Natural killer cell (primary cell): Measurements from ENCODE around the gene CYP4F12. TPM values are rescaled to one million over a fixed set of nuclear protein-coding genes. Genes with fewer than 3 reads are reported as not detected.
"Not testable (repeated sequence)": the region's sequence is repeated elsewhere in the genome, so short reads cannot be mapped to it uniquely, and the experiment has no call there.

Experiments used
- ATAC-seq, 3 donors: fragments of 150-1000 bp in 2 of 3; fragments of 200-7000 bp in 1 of 3; cut with Tn5 transposase; 1 replicate in 1 of 3; 2 replicates in 2 of 3; pipeline ENCODE4 v1.10.0; 2021; ENCODE audit warnings: mild to moderate bottlenecking in 2 of 3, moderate library complexity in 2 of 3
- DNase-seq, 2 donors: peaks; one replicate each; pipeline versions ENCODE4 v3.0.0 to v3.0.0-alpha.2; 2013 to 2021; ENCODE audit warnings: mixed read lengths in 1 of 2
- H3K27ac ChIP-seq: one replicate; pipeline ENCODE4 v1.5.1; 2013; ENCODE audit warnings: mild to moderate bottlenecking, low read length
- H3K27me3 ChIP-seq: one replicate; pipeline ENCODE4 v1.6.1; 2013; ENCODE audit warnings: low read length; ENCODE audit not compliant: control insufficient read depth, insufficient read depth
- H3K36me3 ChIP-seq: one replicate; pipeline ENCODE4 v1.6.1; 2013; ENCODE audit warnings: low read length; ENCODE audit not compliant: control insufficient read depth, insufficient read depth
- H3K4me1 ChIP-seq: one replicate; pipeline ENCODE4 v1.6.1; 2013; ENCODE audit warnings: low read length; ENCODE audit not compliant: control insufficient read depth, insufficient read depth
- H3K4me3 ChIP-seq: one replicate; pipeline ENCODE4 v1.5.1; 2013; ENCODE audit warnings: low read length
- H3K9me3 ChIP-seq: one replicate; pipeline ENCODE4 v1.6.1; 2013; ENCODE audit warnings: low read length; ENCODE audit not compliant: control insufficient read depth, insufficient read depth
- H3K27ac Mint-ChIP-seq, 2 donors: one replicate each; pipeline ENCODE4 v1.8.0; 2022; ENCODE audit warnings: mild to moderate bottlenecking in 2 of 2, mixed read lengths in 2 of 2, moderate library complexity in 1 of 2
- H3K27me3 Mint-ChIP-seq, 2 donors: one replicate each; pipeline ENCODE4 v1.8.0; 2022; ENCODE audit warnings: low read depth in 2 of 2, mixed read lengths in 2 of 2
- H3K36me3 Mint-ChIP-seq: one replicate; pipeline ENCODE4 v1.8.0; 2022; ENCODE audit warnings: mixed read lengths
- H3K4me1 Mint-ChIP-seq, 2 donors: one replicate each; pipeline ENCODE4 v1.8.0; 2022; ENCODE audit warnings: mixed read lengths in 2 of 2
- H3K4me3 Mint-ChIP-seq: one replicate; pipeline ENCODE4 v1.8.0; 2022; ENCODE audit warnings: mild to moderate bottlenecking, moderate library complexity, mixed read lengths
- H3K9me3 Mint-ChIP-seq, 2 donors: one replicate each; pipeline ENCODE4 v1.8.0; 2022; ENCODE audit warnings: mixed read lengths in 2 of 2
- WGBS: methylation state at CpG from one replicate; pipeline ENCODE4 v1.1.7; 2013; ENCODE audit warnings: missing lambda C conversion rate; ENCODE audit not compliant: insufficient coverage; 5-methylcytosine and 5-hydroxymethylcytosine counted together
- intact Hi-C: fragments of 100-400 bp; cut with micrococcal nuclease; formaldehyde crosslinking; loops from one replicate; pipeline ENCODE4 v1.14.2; 2022
- total RNA-seq, 4 donors: library from RNA; stranded (reverse); fragments of 120-200 nt in 1 of 4; gene quantifications; one replicate each; pipeline versions ENCODE4 v1.2.3 to v1.2.4, GENCODE V29; 2013 to 2022
- TF ChIP-seq, protein P1 (sequence below): fragments of 200-600 bp; IDR thresholded peaks from one replicate; pipeline ENCODE4 v1.8.0; 2022; ENCODE audit warnings: antibody characterized with exemption

Gene CYP4F12
- total RNA-seq, 3 donors from 2014 or later (not counting 1 experiment from before 2014, with no cell fraction given): 0.43 to 3.9 TPM; not detected in 1

DNA sequence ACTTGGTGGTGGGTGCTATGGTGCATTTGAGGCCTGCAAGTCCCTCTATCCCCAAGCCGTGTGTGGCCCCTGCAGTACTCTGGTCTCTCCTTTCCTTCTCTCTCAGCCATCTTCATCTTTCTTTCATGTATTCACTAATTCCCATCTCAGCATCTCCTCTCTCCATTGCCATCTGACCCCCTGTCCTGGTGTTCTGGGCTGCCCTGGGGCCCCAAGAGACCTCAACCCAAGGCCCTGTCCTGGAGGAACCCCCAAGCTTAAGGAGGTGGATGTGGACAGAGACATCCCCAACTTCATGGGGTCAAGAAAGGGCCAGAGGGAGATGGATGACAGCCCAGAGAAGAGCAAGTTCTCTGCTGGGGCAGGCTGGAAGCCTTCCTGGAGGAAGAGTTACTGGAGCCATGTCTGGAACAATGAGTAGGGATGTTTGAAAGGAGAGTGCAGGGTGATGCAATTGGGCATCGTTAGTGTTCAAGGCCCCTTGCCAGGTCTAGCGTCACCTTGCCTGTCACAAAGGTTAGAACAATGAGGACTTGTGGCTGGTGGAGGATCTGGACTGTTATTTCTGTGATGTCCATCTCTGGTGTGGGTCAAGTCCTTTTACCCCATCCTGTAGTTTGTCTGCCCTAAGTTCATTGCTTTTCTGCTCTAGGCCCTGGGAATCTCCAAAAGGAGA, 28.7 kb upstream of the CYP4F12 start:
- no peak overlapping the region for H3K4me3 ChIP-seq
- no peaks in the 10 kb centered on the region for H3K36me3 ChIP-seq
- WGBS: 88% methylated on average over 3 of the region's 3 CpGs
- Mint-ChIP-seq H3K4me1 (no peaks in the 10 kb centered on the region), H3K4me3 (no peak overlapping the region), H3K27me3 (peaks cover 2 to 6% of the 10 kb centered on the region in 2 donors), H3K27ac (no peak overlapping the region), H3K9me3 (no peaks in the 10 kb centered on the region), H3K36me3 (no peaks in the 10 kb centered on the region)
- H3K27me3 ChIP-seq: no peaks in the 10 kb centered on the region
- no peaks in the 10 kb centered on the region for H3K9me3 ChIP-seq
- intact Hi-C loops: no loop called here
- no peak for DNase-seq
- H3K4me1 ChIP-seq: peaks cover 13% of the 10 kb centered on the region
- no peak overlapping the region for H3K27ac ChIP-seq
- TF ChIP-seq, protein P1, sequence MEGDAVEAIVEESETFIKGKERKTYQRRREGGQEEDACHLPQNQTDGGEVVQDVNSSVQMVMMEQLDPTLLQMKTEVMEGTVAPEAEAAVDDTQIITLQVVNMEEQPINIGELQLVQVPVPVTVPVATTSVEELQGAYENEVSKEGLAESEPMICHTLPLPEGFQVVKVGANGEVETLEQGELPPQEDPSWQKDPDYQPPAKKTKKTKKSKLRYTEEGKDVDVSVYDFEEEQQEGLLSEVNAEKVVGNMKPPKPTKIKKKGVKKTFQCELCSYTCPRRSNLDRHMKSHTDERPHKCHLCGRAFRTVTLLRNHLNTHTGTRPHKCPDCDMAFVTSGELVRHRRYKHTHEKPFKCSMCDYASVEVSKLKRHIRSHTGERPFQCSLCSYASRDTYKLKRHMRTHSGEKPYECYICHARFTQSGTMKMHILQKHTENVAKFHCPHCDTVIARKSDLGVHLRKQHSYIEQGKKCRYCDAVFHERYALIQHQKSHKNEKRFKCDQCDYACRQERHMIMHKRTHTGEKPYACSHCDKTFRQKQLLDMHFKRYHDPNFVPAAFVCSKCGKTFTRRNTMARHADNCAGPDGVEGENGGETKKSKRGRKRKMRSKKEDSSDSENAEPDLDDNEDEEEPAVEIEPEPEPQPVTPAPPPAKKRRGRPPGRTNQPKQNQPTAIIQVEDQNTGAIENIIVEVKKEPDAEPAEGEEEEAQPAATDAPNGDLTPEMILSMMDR: no peak
- ATAC-seq: no peak

DNA sequence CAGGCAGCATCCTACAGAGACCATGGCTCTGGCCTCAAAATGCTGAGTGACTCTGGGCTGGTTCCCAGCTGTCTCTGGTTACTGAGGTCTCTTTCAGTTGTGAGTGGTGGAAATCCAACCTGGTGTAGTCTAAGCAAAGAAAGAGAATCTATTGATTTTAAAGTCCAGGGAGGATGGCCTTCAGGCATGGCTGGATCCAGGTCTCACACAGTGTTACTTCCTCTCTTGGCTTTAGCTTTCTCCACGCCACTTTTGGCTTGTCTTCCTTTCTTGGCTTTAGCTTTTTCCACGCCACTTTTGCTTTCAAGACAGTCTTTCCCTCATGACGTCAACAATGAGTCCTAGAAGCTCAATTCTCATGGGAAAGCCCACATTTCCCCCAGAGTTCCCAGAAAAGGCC, 28.1 kb upstream of the CYP4F12 start:
- Mint-ChIP-seq H3K27me3 (peaks cover 2 to 6% of the 10 kb centered on the region in 2 donors), H3K9me3 (no peaks in the 10 kb centered on the region), H3K4me1 (no peaks in the 10 kb centered on the region), H3K36me3 (no peaks in the 10 kb centered on the region), H3K27ac (no peak overlapping the region), H3K4me3 (no peak overlapping the region)
- TF ChIP-seq, protein P1: no peak
- Histone ChIP-seq H3K36me3 (no peaks in the 10 kb centered on the region), H3K4me1 (peaks cover 13% of the 10 kb centered on the region), H3K27ac (no peak overlapping the region), H3K27me3 (no peaks in the 10 kb centered on the region), H3K9me3 (no peaks in the 10 kb centered on the region), H3K4me3 (no peak overlapping the region)
- 79% methylated on average over 3 of the region's 3 CpGs for WGBS
- DNase-seq (no peak), ATAC-seq (no peak)
- intact Hi-C loops: no loop called here

DNA sequence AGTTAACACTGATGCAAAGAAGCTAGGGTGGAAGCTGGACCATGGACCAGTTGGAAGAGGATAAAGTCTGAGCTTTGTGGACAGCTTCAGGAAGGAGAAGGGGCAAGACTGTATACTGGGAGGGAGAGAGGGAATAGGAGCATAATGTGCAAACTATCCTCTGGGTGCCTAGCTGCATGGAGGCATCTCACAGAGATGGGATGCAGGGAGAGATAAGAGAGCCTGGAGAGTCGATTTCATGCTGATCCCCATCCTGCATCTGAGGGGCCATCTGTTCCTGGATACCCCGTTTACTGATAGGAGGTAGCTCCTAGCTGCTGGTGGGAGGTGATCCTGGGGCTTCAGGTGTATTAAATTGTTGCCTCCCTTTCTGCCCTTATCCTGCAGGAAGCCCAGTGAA, 23.4 kb upstream of the CYP4F12 start:
- H3K4me1 Mint-ChIP-seq: no peaks in the 10 kb centered on the region
- ATAC-seq (no peak), DNase-seq (no peak)
- H3K9me3 Mint-ChIP-seq: no peaks in the 10 kb centered on the region
- H3K27ac ChIP-seq: no peak overlapping the region
- no peaks in the 10 kb centered on the region for H3K36me3 Mint-ChIP-seq
- H3K4me3 Mint-ChIP-seq: no peak overlapping the region
- H3K27ac Mint-ChIP-seq: no peak overlapping the region
- H3K27me3 ChIP-seq: peaks cover 6% of the 10 kb centered on the region
- peaks cover 20 to 23% of the 10 kb centered on the region in 2 donors for H3K27me3 Mint-ChIP-seq
- 78% methylated on average over 2 of the region's 2 CpGs for WGBS
- TF ChIP-seq, protein P1: no peak
- H3K4me3 ChIP-seq: no peak overlapping the region
- intact Hi-C loops: no loop called here
- no peaks in the 10 kb centered on the region for H3K4me1 ChIP-seq
- no peaks in the 10 kb centered on the region for H3K9me3 ChIP-seq
- H3K36me3 ChIP-seq: no peaks in the 10 kb centered on the region

DNA sequence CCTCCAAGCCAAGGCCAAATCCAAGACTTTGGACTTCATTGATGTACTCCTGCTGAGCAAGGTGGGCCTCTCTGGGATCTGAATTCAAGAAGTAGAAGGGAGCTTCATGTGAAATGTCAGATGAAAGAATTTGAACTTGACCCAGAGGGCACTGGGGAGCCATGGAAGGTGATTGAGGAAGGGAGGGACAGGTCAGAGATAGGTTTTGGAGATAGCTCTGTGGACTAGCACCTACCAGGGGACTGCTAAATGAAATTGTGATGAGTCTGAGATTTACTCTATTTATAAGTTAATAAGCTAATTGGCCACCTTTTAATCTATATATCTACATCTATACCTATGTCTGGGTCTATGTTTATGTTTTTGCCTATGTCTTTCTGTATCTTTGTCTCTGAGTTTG, 22.8 kb upstream of the CYP4F12 start:
- not testable (repeated sequence) for H3K36me3 Mint-ChIP-seq

More for the DNA sequence above, 22.8 kb upstream of the CYP4F12 start:
- H3K27ac ChIP-seq, H3K27ac Mint-ChIP-seq, H3K4me3 ChIP-seq, H3K9me3 Mint-ChIP-seq, H3K36me3 ChIP-seq, ATAC-seq, H3K9me3 ChIP-seq, H3K4me1 Mint-ChIP-seq, intact Hi-C loops, H3K27me3 ChIP-seq, H3K4me1 ChIP-seq, H3K4me3 Mint-ChIP-seq, DNase-seq: not testable (repeated sequence)
- peaks cover 25 to 26% of the 10 kb centered on the region in 2 donors for H3K27me3 Mint-ChIP-seq
